ENCODE results near the gene CHCHD3.

Gene CHCHD3

GRCh38 chr7:133020496-133020895, 61.4 kb downstream of the CHCHD3 start:
- H3K27me3 ChIP-seq (ENCODE audit: insufficient read depth, low read length), result no peaks in the 10 kb centered on the region
- no peak overlapping the region for H3K27ac ChIP-seq (ENCODE audit: low read length)
- no peaks in the 10 kb centered on the region for H3K9me3 ChIP-seq (ENCODE audit: insufficient read depth, low read depth, low read length)
- H3K9ac ChIP-seq (ENCODE audit: low read depth, low read length), result no peak overlapping the region
- peaks cover 19% of the 10 kb centered on the region for H3K36me3 ChIP-seq (ENCODE audit: insufficient read depth, low read depth, low read length)
- no peak overlapping the region for H3K4me3 ChIP-seq (ENCODE audit: low read length)
- H3K4me1 ChIP-seq (ENCODE audit: insufficient read depth, low read length), result peaks cover 11% of the 10 kb centered on the region

- H3K27ac ChIP-seq (ENCODE audit: low read length), result no peak overlapping the region
- H3K36me3 ChIP-seq (ENCODE audit: insufficient read depth, low read depth, low read length), result peaks cover 19% of the 10 kb centered on the region
- H3K27me3 ChIP-seq (ENCODE audit: insufficient read depth, low read length), result no peaks in the 10 kb centered on the region
- H3K4me1 ChIP-seq (ENCODE audit: insufficient read depth, low read length), result peaks cover 11% of the 10 kb centered on the region
- H3K9ac ChIP-seq (ENCODE audit: low read depth, low read length), result no peak overlapping the region
- H3K9me3 ChIP-seq (ENCODE audit: insufficient read depth, low read depth, low read length), result no peaks in the 10 kb centered on the region
- H3K4me3 ChIP-seq (ENCODE audit: low read length), result no peak overlapping the region
Observed at GRCh38 chr7:133019590-133019989, 62.3 kb downstream of the CHCHD3 start.

DNA sequence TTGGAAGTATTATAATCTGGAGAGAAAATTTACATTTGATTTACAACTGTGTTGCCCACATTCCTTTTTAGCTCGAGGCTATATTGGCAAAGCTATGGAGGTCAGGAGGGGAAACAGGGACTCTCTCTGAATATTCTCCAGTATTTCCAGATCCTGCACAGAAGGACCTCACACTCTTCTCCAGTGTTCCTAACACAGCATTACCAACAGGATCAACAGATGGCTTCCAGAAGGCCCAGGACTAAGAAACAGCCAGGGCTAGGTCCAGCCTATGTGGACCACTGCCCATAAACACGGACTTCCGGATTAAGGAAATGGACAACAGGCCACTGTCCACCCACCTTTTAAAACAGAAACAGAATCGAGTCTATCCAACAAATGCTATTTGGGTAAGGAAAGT, 65.3 kb downstream of the CHCHD3 start:
- Histone ChIP-seq H3K36me3 (ENCODE audit: insufficient read depth, low read depth, low read length) (no peaks in the 10 kb centered on the region; the same call in 1 of the 2 replicates), H3K27ac (ENCODE audit: low read length) (no peak overlapping the region), H3K27me3 (ENCODE audit: insufficient read depth, low read length) (no peaks in the 10 kb centered on the region), H3K9ac (ENCODE audit: low read depth, low read length) (no peak overlapping the region), H3K9me3 (ENCODE audit: insufficient read depth, low read depth, low read length) (no peaks in the 10 kb centered on the region), H3K4me3 (ENCODE audit: low read length) (no peak overlapping the region), H3K4me1 (ENCODE audit: insufficient read depth, low read length) (peaks cover 11% of the 10 kb centered on the region)

- H3K9ac ChIP-seq (ENCODE audit: low read depth, low read length), result no peak overlapping the region
- H3K36me3 ChIP-seq (ENCODE audit: insufficient read depth, low read depth, low read length), result no peaks in the 10 kb centered on the region; the same call in 1 of the 2 replicates
- H3K4me3 ChIP-seq (ENCODE audit: low read length), result no peak overlapping the region
- no peak overlapping the region for H3K27ac ChIP-seq (ENCODE audit: low read length)
- H3K4me1 ChIP-seq (ENCODE audit: insufficient read depth, low read length), result peaks cover 4% of the 10 kb centered on the region; the same call in 1 of the 2 replicates
- no peaks in the 10 kb centered on the region for H3K9me3 ChIP-seq (ENCODE audit: insufficient read depth, low read depth, low read length)
- no peaks in the 10 kb centered on the region for H3K27me3 ChIP-seq (ENCODE audit: insufficient read depth, low read length)
Observed at GRCh38 chr7:133015888-133016287, 66.0 kb downstream of the CHCHD3 start.

DNA sequence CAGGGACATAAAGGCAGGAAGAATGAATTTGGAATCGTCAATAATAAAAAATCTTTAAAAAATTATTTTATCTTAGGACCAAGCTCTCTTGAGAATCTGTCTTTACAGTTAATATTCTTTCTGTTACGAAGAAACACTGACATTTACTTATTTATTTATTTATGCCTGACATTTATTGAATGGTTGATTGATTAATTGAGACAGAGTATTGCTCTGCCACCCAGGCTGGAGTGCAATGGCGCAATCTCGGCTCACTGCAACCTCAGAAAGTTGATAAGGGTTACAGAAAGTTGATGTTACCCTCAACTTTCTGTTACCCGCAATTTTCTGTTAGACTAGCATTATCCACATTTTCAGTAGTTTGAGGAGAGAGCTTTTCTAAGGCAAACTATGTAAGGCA, 70.1 kb downstream of the CHCHD3 start:
- H3K4me3 ChIP-seq (ENCODE audit: low read length), result no peak overlapping the region
- H3K4me1 ChIP-seq (ENCODE audit: insufficient read depth, low read length), result peaks cover 3% of the 10 kb centered on the region; the same call in 1 of the 2 replicates
- no peak overlapping the region for H3K9ac ChIP-seq (ENCODE audit: low read depth, low read length)
- no peaks in the 10 kb centered on the region for H3K27me3 ChIP-seq (ENCODE audit: insufficient read depth, low read length)
- no peaks in the 10 kb centered on the region for H3K36me3 ChIP-seq (ENCODE audit: insufficient read depth, low read depth, low read length)
- no peak overlapping the region for H3K27ac ChIP-seq (ENCODE audit: low read length)
- no peaks in the 10 kb centered on the region for H3K9me3 ChIP-seq (ENCODE audit: insufficient read depth, low read depth, low read length)

DNA sequence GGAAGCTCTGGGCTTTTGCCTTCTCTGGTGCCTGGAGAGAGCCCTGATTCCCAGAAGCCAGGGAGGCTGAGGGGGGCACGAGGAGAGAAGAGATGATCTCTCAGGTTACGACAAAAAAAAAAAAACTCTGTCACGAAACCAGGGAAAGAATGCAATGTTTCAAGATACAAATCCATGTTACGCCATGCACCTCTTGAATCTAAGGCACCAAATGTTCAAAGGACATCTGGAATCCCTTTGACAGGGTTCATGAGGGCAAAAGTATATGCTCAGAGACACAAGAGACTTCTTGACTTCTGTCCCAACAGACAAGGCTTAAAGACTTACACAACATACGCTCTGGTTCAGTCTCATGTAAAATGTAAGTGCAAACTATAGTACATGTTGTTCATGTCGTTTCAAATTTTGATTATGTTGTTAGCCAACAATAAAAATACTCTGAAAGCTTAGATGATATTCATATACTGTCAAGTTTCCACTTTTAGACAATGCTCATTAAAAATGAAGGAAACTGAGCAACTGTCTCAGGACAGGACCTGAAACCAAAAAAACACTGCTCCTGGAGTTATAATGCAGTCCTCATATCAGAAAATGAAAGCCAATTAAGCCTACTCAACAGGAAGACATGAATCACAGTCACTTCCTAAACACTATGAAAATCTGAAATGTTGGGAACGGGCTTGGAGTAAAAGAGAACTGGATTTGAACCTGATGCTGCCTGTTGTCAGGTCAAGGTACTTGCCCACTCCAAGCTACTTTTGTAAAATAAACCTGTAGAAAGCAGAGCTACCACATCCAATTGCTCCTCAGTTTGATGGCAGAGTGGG, 72.3 kb downstream of the CHCHD3 start:
- H3K27me3 ChIP-seq (ENCODE audit: insufficient read depth, low read length), result no peaks in the 10 kb centered on the region
- no peak overlapping the region for H3K27ac ChIP-seq (ENCODE audit: low read length)
- no peaks in the 10 kb centered on the region for H3K36me3 ChIP-seq (ENCODE audit: insufficient read depth, low read depth, low read length)

DNA sequence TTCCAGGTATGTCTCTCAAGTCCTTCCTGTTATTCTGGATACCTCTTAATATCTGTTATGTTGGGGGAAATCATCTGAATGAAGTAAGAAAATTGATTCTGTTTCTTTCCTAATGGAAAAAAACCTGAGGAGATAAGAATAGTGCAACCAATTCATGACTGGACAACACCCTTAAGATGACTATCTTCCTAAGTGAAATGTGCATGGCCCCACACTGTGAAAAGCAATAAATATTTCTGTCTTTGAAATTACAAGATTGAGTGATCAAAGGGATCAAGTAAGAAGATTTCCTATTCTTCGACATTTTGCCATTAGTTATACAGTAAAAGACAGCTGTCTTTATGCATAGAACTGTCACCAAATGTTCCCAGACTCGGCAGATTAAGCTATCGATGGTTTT, 73.9 kb downstream of the CHCHD3 start:
- no peak overlapping the region for H3K27ac ChIP-seq (ENCODE audit: low read length)
- no peaks in the 10 kb centered on the region for H3K4me1 ChIP-seq (ENCODE audit: insufficient read depth, low read length)
- H3K27me3 ChIP-seq (ENCODE audit: insufficient read depth, low read length), result no peaks in the 10 kb centered on the region
- no peak overlapping the region for H3K4me3 ChIP-seq (ENCODE audit: low read length)
- no peak overlapping the region for H3K9ac ChIP-seq (ENCODE audit: low read depth, low read length)
- no peaks in the 10 kb centered on the region for H3K9me3 ChIP-seq (ENCODE audit: insufficient read depth, low read depth, low read length)
- H3K36me3 ChIP-seq (ENCODE audit: insufficient read depth, low read depth, low read length), result no peaks in the 10 kb centered on the region

More for the DNA sequence above, 72.3 kb downstream of the CHCHD3 start:
- Histone ChIP-seq H3K9ac (ENCODE audit: low read depth, low read length) (no peak overlapping the region), H3K9me3 (ENCODE audit: insufficient read depth, low read depth, low read length) (no peaks in the 10 kb centered on the region), H3K4me3 (ENCODE audit: low read length) (no peak overlapping the region), H3K4me1 (ENCODE audit: insufficient read depth, low read length) (no peaks in the 10 kb centered on the region)

GRCh38 chr7:133003052-133003910, 78.6 kb downstream of the CHCHD3 start:
- no peaks in the 10 kb centered on the region for H3K27me3 ChIP-seq (ENCODE audit: insufficient read depth, low read length)
- H3K9me3 ChIP-seq (ENCODE audit: insufficient read depth, low read depth, low read length), result no peaks in the 10 kb centered on the region
- H3K4me3 ChIP-seq (ENCODE audit: low read length), result no peak overlapping the region
- no peak overlapping the region for H3K27ac ChIP-seq (ENCODE audit: low read length)
- H3K9ac ChIP-seq (ENCODE audit: low read depth, low read length), result no peak overlapping the region
- H3K36me3 ChIP-seq (ENCODE audit: insufficient read depth, low read depth, low read length), result no peaks in the 10 kb centered on the region
- peaks cover 21% of the 10 kb centered on the region for H3K4me1 ChIP-seq (ENCODE audit: insufficient read depth, low read length)

- H3K9ac ChIP-seq (ENCODE audit: low read depth, low read length), result no peak overlapping the region
- no peaks in the 10 kb centered on the region for H3K27me3 ChIP-seq (ENCODE audit: insufficient read depth, low read length)
- H3K36me3 ChIP-seq (ENCODE audit: insufficient read depth, low read depth, low read length), result no peaks in the 10 kb centered on the region
- H3K9me3 ChIP-seq (ENCODE audit: insufficient read depth, low read depth, low read length), result no peaks in the 10 kb centered on the region
- H3K4me3 ChIP-seq (ENCODE audit: low read length), result no peak overlapping the region
- no peak overlapping the region for H3K27ac ChIP-seq (ENCODE audit: low read length)
- H3K4me1 ChIP-seq (ENCODE audit: insufficient read depth, low read length), result peaks cover 31% of the 10 kb centered on the region
Observed at GRCh38 chr7:133001727-133002126, 80.2 kb downstream of the CHCHD3 start.

GRCh38 chr7:132999845-133000244, 82.0 kb downstream of the CHCHD3 start:
- Histone ChIP-seq H3K27ac (ENCODE audit: low read length) (no peak overlapping the region), H3K9me3 (ENCODE audit: insufficient read depth, low read depth, low read length) (no peaks in the 10 kb centered on the region), H3K4me1 (ENCODE audit: insufficient read depth, low read length) (peaks cover 34% of the 10 kb centered on the region), H3K4me3 (ENCODE audit: low read length) (no peak overlapping the region), H3K36me3 (ENCODE audit: insufficient read depth, low read depth, low read length) (no peaks in the 10 kb centered on the region), H3K9ac (ENCODE audit: low read depth, low read length) (no peak overlapping the region), H3K27me3 (ENCODE audit: insufficient read depth, low read length) (no peaks in the 10 kb centered on the region)

- Histone ChIP-seq H3K4me3 (ENCODE audit: low read length) (peak overlapping the region; percentile 25; the same call in 1 of the 2 replicates), H3K36me3 (ENCODE audit: insufficient read depth, low read depth, low read length) (no peaks in the 10 kb centered on the region), H3K27ac (ENCODE audit: low read length) (no peak overlapping the region), H3K9me3 (ENCODE audit: insufficient read depth, low read depth, low read length) (no peaks in the 10 kb centered on the region), H3K27me3 (ENCODE audit: insufficient read depth, low read length) (no peaks in the 10 kb centered on the region), H3K9ac (ENCODE audit: low read depth, low read length) (no peak overlapping the region), H3K4me1 (ENCODE audit: insufficient read depth, low read length) (peaks cover 34% of the 10 kb centered on the region)
Observed at GRCh38 chr7:132998763-132999162, 83.1 kb downstream of the CHCHD3 start.
